ENCODE data around the gene STARD13. TPM values are rescaled to one million over a fixed set of nuclear protein-coding genes. Genes with fewer than 3 reads are reported as not detected.

Gene STARD13
- total RNA-seq, 1 experiment from 2014 or later = 4.1 TPM

DNA sequence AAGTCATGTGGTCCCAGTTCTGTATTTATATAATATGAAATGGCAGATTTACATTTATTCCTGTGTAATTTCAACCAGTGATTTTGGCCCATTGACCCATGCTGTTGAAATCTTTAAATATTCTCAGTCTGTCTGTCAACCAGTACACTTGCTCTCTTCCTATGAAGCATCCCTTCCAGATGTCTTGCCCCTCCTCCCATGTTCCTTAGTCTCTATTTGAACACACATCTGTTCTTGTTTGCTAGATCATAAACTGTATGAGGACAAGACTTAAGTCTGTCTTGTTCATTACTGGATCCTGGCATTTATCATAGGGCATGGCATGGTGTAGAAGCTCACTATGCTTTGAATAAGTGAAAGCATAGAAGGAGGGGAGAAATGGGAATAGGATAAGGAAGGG lies 34.9 kb downstream of the STARD13 start:
- POLR2A ChIA-PET = no interaction called here
- no peaks in the 10 kb centered on the region for H3K79me2 ChIP-seq (ENCODE audit: insufficient read depth, low read length)
- no TSS peak for BruUV-seq (replicated peaks)

GRCh38 chr13:33249894-33250293 lies 35.7 kb downstream of the STARD13 start:
- Histone ChIP-seq H3K27ac (ENCODE audit: low read depth, low read length) (no peak overlapping the region), H3K4me3 (replicated peaks in 1 of 2; ENCODE audit: low read depth in 1 of 2, low read length in 2 of 2) (no peak overlapping the region), H3K9me2 (ENCODE audit: insufficient read depth) (no peaks in the 10 kb centered on the region), H3K27me3 (ENCODE audit: insufficient read depth, low read length) (no peaks in the 10 kb centered on the region), H4K20me1 (ENCODE audit: insufficient read depth) (no peaks in the 10 kb centered on the region), H3K79me2 (ENCODE audit: insufficient read depth, low read length) (no peaks in the 10 kb centered on the region), H3K36me3 (ENCODE audit: control insufficient read depth in 1 of 2, insufficient read depth in 2 of 2, low read length in 2 of 2) (no peaks in the 10 kb centered on the region), H3K9me3 (ENCODE audit: control insufficient read depth in 1 of 2, insufficient read depth in 1 of 2, low read depth in 1 of 2, low read length in 2 of 2) (no peaks in the 10 kb centered on the region), H3K4me1 (ENCODE audit: control insufficient read depth in 1 of 2, insufficient read depth in 2 of 2, low read length in 2 of 2) (peaks cover 8 to 31% of the 10 kb centered on the region in 2 experiments; a peak in 3 of 4 replicates), H2AFZ (ENCODE audit: low read depth, low read length, poor library complexity, severe bottlenecking) (no peak overlapping the region), H3K4me2 (ENCODE audit: low read length) (no peak overlapping the region), H3K9ac (ENCODE audit: low read length) (no peak overlapping the region)
- CTCF ChIA-PET = no interaction called here
- POLR2A ChIA-PET = no interaction called here
- RAD21 ChIA-PET (ENCODE audit: low non-redundant PET in 1 of 2, low total read pairs in 2 of 2, uncharacterized antibody in 2 of 2, unreplicated experiment in 2 of 2) = interaction anchor here in 1 of 2 experiments (0.6 kb wide), 1 partner anchor 10 kb away, joined by 4 read pairs; no protein-coding TSS in a partner anchor
- TF ChIP-seq SRF (IDR thresholded peaks at IDR 0.05; ENCODE audit: low read depth) = no peak
- no peak for TF ChIP-seq EZH2 (IDR thresholded peaks at IDR 0.05)
- DNase-seq (ENCODE audit: low read depth, low spot score) (no peak), ATAC-seq (no peak)
- no TSS peak for BruUV-seq (replicated peaks)
- intact Hi-C loops (cut with micrococcal nuclease) = no loop called here

More for the DNA sequence above, 34.9 kb downstream of the STARD13 start:
- TF ChIP-seq TCF7L2 (IDR thresholded peaks at IDR 0.05; ENCODE audit: borderline replicate concordance, extremely low read depth, insufficient read depth, insufficient read length) (no peak), CEBPB (IDR thresholded peaks at IDR 0.05; ENCODE audit: low read depth) (no peak), POLR2AphosphoS5 (IDR thresholded peaks at IDR 0.05; ENCODE audit: low read depth, low read length) (no peak)
- no peak for ATAC-seq
- no peak overlapping the region for H2AFZ ChIP-seq (ENCODE audit: low read depth, low read length, poor library complexity, severe bottlenecking)
- CTCF ChIA-PET = no interaction called here
- H3K27ac ChIP-seq (ENCODE audit: low read depth, low read length) = no peak overlapping the region
- H3K27me3 ChIP-seq (ENCODE audit: insufficient read depth, low read length) = no peaks in the 10 kb centered on the region
- intact Hi-C loops (cut with micrococcal nuclease) = no loop called here
- no peaks in the 10 kb centered on the region for H3K36me3 ChIP-seq (ENCODE audit: control insufficient read depth in 1 of 2, insufficient read depth in 2 of 2, low read length in 2 of 2)
- H3K9me2 ChIP-seq (ENCODE audit: insufficient read depth) = no peaks in the 10 kb centered on the region
- no peak for DNase-seq (ENCODE audit: low read depth, low spot score)
- H3K4me3 ChIP-seq (replicated peaks in 1 of 2; ENCODE audit: low read depth in 1 of 2, low read length in 2 of 2) = no peak overlapping the region
- RAD21 ChIA-PET (ENCODE audit: low non-redundant PET in 1 of 2, low total read pairs in 2 of 2, uncharacterized antibody in 2 of 2, unreplicated experiment in 2 of 2) = no interaction called here
- H3K4me1 ChIP-seq (ENCODE audit: control insufficient read depth in 1 of 2, insufficient read depth in 2 of 2, low read length in 2 of 2) = peaks cover 8 to 31% of the 10 kb centered on the region in 2 experiments; a peak in 3 of 4 replicates
- H3K9me3 ChIP-seq (ENCODE audit: control insufficient read depth in 1 of 2, insufficient read depth in 1 of 2, low read depth in 1 of 2, low read length in 2 of 2) = no peaks in the 10 kb centered on the region
- H3K4me2 ChIP-seq (ENCODE audit: low read length) = peak overlapping the region; percentile 31
- no peak overlapping the region for H3K9ac ChIP-seq (ENCODE audit: low read length)
- H4K20me1 ChIP-seq (ENCODE audit: insufficient read depth) = no peaks in the 10 kb centered on the region
